SH-SY5Y (cell line): ENCODE measurements around the gene SBNO2.

ENCODE experiments used
- GATA2 ChIP-seq: IDR thresholded peaks from 2 replicates; pipeline ENCODE4 v1.6.1; 2011; ENCODE audit warnings: mild to moderate bottlenecking, low read depth, low read length
- GATA3 ChIP-seq: IDR thresholded peaks from 2 replicates; pipeline ENCODE4 v1.6.1; 2011; ENCODE audit warnings: low read depth, mild to moderate bottlenecking, low read length, moderate library complexity

SBNO2 gene

DNA sequence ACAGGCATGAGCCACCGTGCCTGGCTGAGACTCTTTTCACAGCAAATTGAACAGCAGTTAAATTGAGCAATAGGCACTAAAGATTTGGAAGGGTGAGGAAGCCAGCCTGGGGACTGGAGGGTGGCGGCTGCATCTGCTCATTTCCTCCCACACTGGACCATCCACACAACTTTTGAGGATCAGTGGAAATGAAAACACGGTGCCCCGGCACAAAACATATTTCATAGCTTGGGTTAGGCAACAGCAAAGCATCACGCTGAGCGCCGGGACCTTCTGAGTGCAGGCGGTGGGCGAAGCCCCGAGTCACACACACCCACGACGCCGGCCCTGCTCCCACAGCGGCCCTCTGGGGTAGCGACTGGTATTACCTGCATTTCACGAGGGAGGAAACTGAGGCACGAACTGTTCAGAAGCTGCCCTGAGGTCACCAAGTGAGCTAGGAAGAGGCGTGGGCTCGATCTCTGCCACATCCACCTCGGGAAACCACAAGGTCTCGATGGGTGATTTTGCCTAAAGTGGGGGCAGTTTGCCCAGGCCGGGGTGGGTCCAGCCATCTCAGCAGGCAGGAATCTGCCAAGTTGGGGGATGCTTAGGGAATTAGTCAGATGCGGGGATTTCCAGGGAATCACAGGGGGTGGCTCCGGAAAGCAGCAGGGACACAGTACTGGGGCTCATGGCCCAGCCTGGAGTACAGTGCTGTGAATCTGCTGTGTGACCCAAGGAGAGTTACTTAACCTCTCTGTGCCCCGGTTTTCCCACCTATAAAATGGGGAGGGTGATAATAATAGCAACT lies 3.5 kb upstream of the SBNO2 start:
- no peak for TF ChIP-seq GATA2

DNA sequence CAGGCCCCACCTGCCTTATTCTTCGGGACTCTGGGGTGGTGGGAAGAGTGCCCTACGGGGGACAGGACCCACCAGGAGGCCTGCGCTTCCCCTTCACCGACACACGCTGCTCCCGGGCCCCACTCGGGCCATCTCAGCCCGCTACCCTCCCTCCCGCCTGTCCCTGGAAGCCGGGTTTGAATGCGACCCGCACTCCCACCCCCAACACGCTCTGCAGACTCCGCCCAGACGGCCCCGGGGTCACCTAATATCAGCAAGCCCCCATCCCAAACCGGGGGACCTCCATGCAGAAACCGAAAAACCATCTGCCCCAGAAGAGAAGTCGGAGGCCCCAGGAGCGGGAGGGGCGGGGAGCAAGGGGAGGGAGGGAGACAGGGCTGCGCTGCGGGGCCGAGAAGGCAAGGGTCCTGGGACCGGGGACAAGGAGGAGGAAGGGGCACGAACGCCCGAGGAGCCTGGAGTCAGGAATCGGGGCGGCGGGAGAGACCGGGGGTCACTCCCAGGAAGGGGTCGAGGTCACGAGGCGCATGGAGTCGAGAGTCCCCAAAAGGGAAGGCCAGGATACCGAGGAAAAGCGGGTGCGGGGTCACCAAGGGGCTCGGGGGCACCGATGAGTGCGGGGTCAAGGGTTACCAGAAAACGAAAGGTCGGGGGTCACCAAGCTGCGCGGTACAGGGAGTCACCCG lies 766 bp downstream of the SBNO2 start:
- no peak for TF ChIP-seq GATA2
- no peak for TF ChIP-seq GATA3

DNA sequence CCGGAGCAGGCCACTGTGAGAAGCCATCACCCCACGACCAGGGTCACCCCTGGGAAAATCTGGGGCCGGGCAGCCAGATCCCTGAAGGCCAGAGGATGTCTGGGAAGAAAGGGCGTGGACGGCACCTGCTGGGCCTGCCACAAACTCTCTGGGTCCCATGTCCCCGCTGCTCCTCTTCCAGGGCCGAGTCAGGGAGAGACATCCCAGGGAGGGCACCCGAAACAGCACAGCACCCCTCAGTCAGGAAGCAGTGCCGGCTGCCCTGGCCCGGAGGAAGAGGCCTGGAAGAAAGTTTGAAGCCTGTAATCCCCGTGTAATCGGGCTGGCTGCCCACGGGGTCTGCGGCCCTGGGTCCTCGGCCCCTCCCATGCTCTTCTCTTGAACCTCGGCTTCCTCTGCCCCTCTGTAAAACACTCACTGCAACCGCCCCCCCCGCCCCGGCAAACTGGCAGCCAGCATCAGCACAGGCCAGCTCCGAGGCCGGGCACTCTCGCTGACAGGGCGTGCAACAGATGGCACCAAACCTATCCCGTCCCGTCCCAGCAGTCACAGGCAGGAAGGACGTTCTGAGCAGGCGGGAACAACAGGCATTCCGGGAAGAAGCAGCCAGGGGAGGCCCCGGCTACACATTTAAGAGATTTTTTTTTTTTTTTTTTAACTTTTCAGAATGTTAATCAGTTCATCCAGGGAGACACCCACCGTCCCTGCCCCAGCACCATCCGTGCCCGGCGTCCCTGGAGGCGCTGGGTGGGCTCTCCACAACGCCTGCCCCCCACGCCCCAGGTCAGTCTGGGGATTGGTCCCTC lies 1.5 kb downstream of the SBNO2 start:
- TF ChIP-seq GATA3 (no peak), GATA2 (no peak)

DNA sequence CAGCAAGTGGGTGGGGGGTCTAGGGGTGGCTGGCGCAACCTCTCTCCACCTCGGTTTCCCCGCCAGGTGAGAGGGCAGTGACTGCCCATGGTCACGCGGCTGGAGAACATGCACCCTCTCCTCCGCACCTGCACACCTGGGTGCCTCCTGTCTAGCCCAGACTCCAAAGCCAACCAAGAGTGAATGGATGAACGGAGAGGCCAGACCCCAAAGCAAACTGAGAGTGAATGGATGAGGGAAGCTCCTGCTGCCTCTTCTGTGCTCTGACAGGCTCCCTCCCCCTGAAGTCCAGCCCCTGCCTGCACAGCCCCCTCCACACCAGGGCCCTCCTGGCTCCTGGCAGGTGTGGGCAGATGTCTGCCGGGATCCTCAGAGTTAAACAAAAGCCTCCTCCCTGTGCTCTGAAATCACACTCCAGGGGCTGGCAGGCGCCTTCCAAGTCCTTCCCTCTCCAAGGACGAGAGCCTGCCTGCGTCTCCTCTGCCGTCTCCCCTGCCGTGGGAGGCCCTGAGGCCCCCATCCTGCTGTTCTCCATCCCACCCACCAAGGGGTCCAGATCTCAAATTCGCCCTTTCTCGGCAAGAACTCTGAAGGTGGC lies 2.2 kb downstream of the SBNO2 start:
- TF ChIP-seq GATA3: no peak
- no peak for TF ChIP-seq GATA2

DNA sequence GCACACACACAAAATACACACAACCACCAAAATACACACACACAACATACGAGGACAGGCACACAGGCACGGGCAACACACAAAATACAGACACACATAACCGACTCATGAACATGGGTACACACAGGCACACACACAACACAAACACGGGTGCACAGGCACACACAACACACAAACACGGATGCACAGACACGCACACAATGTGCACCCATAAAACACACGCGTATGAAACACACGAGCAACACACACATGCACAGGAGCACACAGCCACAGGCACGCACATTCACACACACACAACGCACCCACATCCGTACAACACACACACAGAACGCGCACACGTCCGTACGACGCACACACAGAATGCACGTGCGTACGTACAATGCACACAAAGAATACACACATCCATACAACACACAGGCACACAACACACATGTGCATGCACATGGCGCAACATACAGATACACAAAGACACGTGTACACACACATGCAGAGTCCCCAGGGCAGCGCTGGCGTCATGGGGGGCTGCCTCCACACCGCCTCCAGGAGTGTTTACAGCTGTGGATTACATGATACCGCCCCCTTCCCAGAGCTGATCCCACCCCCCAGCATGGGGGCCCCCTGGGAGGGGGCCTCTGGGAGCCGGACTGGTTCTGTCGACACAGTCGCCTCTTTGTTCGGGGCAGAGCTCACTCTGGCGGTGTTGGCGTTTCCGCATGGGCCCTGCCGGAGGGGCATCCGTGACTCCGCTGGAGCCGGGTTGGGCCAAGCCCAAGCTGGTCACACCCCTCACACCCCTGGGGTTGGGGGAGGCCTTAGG lies 2.9 kb downstream of the SBNO2 start:
- no peak for TF ChIP-seq GATA3

DNA sequence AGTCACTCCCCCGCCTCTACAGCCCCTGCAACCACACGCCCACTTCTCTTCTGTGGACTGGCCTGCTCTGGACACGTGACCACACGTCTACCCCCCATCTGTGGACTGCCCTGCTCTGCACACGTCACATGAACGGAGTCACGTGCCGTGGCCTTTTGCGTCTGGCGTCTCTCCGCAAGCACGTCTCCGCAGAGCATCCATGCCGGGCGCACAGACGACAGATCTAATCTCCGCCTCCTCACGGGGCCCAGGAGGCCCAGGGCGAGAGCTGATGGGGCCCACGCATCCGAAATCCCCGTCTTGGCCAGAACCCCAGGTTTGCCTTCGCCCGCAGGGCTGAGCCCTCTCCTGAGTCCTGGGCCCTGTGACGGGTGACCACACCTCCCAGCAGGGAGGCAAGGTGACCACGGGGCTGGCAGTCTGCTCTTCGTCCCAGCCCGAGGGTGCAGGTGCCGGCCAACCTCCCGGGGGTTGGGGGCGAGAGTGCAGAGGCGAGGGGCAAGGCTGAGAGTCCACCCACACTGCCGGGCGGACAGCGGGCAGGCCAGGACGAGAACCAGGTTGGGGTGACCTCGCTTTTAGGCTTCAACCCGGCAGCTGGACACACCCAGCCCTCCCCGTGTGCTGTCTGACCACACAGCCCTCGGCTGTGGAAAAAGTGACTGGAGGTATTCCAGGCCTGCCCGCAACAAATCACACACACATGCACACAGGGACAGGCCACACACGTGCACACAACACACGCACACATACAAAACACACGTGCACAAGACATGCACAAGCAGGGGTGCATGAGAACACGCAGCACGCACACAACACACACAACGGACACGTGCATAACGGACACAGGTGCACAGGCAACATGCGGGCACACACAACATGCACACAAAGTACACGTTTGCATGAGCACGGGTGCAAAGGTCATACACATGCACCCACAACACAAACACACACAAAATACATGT lies 3.9 kb downstream of the SBNO2 start:
- TF ChIP-seq GATA2 (peak; percentile 85), GATA3 (no peak)

DNA sequence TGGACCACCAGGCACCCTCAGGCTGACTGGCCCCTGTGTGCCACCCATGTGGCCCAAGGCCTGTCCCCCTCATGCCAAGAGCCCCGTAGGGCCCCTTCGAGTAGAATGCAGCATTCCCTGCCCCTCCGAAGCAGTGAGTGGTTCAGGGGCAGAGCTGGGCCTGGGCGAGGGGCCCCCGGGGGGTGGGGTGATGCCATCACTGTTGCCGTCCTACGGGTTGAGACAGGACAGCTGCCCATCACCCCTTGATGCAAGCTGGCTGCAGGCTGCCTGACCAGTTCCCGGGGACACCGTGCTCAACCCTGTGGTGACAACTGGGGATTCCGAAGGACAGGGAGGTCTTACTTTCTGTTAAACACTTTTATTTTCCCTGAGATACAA lies 4.7 kb downstream of the SBNO2 start:
- TF ChIP-seq GATA3 (no peak), GATA2 (no peak)

DNA sequence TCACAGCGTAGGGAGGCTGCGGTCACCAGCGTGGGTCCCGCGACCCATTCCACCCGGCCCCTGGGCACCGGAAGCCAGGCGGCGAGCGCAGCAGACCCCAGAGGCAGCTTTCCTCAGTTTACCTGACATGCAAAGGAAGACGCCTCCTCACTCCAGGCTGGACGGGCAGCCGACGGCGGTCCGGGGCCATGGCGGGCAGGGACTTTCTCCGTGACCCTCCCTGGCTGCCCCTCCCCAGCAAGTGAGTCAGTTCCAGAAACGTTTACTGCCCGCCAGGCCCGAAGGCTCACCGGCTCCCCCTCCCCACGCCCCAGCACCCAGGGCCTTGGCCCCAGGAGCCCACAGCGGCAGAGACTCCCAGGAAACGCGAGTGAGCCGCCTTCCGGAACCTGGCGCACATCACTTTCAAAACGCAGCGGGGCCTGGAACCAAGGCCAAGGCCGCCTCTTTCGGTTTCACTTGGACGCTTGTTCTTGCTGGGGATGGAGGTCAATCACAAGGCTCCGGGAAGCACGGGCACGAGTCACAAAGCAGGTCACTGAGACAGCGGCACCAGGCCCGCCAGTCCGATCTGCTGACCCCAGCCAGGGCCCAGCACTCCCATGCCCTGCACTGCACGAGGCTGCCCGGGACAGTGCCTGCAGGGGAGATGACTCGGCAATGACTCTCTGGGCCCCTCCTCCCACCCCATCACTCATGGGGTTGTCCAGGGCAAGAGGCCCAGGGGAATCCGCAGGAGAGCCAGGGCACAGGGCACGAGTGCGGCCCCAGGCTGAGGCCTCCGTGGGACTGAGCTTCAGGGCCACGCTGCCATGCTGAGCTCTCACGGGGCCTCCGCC lies 5.3 kb downstream of the SBNO2 start:
- TF ChIP-seq GATA2: no peak

DNA sequence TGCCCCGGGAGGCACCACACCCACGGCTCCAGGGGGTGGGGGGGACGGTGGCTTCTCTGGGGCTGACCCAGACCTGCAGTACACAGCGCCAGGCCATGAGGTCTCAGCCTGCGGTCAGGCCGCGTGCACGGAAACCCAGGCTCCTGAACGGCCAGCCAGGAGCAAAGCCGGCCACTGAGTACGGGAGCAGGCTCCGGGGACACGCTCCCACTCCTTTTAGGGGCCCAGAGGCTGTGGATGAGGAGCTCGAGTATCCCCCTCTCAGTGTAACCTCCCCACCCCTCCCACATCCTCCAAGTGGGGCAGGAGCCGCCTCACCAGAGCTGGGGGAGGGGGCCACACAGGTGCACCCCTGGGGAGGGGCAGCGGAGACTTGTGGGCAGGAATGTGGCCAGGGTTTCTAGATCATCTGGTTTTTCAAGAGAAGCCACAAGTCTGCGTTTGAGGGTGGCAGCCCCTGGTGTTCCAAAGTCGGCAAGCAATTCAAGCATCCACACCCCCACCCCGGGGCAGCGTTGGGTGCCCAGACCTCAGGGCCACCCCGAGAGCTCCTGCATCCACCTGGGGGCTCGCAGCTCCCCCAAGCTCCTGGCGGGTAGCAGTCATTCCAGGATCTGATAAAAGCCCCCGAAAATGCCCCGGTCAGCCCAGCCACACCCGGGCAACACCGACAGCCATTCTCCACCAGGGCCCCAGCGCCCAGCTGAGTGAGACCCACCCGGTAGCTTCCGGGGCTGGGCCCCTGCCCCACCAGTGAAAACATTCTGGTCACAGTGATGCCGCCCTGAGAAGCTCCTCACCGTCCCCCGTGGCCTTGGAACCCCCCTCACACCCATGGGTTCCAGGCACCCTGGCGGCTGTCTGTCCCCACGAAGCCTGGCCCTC lies 6.1 kb downstream of the SBNO2 start:
- TF ChIP-seq GATA3 (no peak), GATA2 (no peak)

DNA sequence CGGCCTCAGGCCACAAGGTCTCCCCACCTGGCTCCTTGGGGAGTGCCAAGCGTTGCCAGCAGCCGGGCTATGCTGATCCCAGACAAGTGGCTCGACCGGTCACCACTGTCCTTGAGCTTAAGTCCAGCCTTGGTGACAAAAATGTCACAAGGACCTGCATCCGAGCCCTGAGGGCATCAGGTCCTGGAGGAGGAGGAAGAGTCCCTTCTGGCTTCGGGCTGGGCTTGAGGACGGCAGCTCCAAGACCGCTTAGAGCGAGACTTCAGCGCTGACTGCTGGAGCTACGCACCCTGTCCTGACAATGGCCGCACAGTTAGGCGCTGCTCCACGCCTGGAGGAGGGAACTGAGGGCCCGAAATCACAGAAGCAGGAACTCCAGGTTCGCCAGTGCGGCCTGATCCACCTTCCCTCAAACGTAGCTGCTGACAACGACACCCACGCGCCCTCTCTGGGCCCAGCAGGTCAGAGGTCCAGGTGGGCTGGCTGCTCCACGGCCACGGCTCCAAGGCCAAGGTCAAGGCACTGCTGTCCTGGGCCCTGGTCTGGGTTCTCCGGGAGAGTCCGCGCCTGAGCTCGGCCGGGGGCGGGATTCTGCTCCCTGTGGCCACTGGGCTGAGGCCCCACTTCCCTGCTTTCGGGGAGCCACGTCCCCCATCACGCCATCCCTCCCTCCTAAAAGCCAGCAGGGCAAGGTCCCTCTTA lies 7.0 kb downstream of the SBNO2 start:
- no peak for TF ChIP-seq GATA2
- no peak for TF ChIP-seq GATA3
